HG02938 (cell line): ENCODE data around the gene CLK2.
A peak's percentile ranks its signal among the peaks of the same experiment; 100 is the strongest.
"Not testable (repeated sequence)": the region's sequence is repeated elsewhere in the genome, so short reads cannot be mapped to it uniquely, and the experiment has no call there.

ENCODE experiments used
- ATAC-seq: cut with Tn5 transposase; IDR thresholded peaks from one replicate; pipeline ENCODE4 v1.9.1; 2021; ENCODE audit warnings: mild to moderate bottlenecking, moderate library complexity; ENCODE audit not compliant: unreplicated experiment

Gene CLK2

DNA sequence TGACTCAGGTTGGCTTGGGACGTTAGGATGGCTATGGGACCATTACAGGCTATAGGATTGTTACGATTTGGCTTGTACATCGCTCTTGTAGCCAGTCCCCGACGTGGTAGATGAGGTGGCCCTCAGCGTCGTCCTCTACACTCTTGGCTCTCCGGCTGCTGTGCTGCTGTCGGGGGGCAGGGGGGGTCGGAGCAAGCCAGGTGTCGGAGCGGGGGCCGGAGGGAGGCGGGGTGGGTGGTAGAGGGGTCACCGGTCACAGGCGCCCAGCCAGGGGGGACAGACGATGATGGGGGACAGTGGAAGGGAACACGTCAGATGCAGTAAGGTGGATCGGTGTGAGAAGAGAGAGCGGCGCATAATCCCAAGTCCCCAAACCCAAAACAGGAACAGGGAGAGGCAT is 4.7 kb downstream of the CLK2 start:
- no peak for ATAC-seq

DNA sequence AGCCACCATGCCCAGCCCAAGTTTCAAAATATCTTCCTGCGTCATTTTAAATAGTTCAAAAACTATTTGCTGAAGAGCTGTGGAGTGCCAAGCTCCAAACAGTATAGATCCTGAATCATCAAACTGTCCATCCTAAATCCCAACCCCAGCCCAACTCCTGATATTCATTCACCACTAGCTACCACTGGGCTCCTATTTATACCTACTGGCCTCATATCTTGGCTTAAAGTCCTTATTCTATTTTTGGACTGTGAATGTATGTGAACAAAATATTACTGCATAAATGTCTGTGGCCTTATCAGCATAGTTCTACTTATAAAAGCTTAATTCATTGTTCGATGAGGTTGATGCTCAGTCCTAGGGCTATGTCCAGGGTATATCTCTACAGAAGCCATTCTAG is 5.9 kb downstream of the CLK2 start:
- no peak for ATAC-seq

DNA sequence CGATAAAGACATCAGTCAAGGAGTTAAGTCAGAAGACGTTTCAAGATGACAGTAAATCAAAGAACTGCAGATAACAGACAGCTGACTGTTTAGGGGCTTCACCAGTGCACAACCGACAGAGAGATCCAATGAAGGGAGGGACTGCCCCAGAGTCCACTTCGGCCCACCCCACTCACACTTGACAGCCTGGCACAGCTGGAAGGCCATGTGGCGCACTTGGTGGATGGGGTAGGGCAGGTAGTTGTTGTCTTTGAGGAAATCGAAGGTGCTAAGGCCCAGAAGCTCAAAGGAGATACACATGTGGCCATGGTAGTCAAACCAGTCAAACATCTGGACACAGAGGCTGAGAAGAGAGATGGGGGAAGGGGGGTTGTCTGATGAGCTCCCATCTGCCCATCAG is 6.8 kb downstream of the CLK2 start:
- no peak for ATAC-seq

DNA sequence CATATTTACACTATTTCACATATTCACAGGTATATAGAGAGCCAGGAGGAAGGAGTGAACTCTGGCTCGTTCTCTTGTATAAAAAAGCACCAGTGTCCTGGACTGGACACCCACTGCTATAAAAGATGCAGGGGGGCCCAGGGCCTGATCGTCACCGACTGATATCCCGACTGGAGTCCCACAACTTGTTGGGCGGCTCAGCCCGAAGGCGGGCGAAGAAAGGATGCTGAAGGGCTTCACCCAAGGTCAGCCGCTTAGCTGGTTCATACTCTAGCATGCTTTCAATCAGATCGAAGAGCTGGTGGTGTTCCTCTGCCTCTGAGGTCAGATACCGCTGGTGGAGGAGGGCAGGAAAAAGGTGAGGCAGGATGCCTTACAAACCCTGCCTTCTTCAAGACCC is 10.2 kb downstream of the CLK2 start:
- ATAC-seq = no peak

DNA sequence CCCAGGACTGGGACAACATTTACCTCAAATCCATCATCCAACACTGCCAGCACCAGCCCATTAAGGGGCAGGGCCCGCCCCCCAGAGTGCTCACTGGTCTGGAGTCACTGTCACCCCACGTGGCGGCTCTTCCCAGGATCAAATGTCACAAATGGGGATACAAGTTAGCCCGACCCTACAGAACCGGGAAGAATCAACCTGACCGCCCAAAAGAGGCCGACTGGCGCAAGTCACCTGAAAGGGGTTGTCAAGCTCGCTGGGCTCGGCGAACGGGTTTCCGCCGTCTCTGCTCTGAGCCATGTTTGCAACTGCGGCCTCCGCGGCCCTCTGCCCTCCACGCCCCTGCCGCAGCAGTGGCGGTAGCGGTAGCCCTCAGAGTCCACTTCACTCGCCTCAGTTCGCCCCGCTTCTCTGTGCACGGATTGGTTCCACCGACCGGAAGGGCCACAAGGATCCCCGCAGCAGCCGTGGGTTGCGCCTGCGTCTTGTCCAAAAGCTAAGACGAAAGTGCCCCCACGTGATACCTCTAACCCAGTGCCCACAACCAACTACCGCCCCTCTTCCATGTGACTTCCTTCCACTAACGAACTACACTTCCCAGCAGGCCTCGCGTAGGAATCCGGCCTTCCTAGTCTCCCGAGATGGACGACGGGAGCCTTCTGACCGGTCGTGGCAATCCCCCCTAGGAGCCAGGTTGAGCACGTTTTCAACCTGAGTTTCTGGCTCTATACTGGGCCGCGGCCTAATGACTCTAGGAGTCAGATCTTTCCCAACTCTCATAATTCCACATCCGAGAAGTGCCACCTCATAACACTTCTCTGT is 11.2 kb downstream of the CLK2 start, which contains the start of gene SCAMP3:
Gene SCAMP3, minus strand, starts transcription at position 509 of the 822 bp plus-strand sequence. Its CDS starts 209 bp downstream, at position 300.
- ATAC-seq = peak; percentile 92

DNA sequence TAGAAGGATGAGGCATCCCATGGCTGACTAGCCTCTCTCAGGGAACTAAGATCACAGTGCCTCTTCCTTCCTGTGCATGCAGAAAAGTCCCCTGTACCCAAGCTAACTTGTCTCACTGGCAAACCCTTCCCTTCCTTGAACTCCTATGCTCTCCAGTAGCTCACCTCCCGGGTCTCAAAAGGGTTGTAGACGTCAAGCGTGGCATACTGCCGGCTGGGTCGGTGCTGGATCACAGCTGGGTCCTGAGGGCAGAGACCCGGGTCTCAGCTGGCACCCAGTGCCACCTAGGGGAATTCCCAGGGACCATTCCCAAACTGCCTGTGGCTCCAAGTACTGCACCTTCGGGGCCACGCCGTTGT is 11.8 kb downstream of the CLK2 start:
- ATAC-seq = peak; percentile 20

DNA sequence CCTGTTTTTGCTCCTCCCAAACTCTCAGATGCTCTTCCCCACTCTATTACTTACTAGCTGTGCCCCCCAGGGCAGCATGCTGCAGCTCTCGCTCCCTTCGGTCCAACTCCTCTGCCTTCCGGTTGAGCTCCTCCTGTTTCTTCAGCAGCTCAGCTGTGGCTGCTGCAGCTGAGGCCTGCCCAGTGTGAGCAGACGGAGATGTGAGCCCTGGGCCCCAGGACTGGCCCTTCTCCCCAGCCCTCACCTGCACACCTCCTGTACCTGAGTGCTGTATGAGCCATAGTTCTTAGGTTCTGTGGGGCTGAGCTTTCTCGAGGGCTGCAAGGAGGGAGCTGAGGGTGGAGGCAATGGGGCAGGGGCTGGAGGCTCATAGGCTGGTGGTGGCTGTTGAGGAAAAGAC is 13.0 kb downstream of the CLK2 start:
- no peak for ATAC-seq

DNA sequence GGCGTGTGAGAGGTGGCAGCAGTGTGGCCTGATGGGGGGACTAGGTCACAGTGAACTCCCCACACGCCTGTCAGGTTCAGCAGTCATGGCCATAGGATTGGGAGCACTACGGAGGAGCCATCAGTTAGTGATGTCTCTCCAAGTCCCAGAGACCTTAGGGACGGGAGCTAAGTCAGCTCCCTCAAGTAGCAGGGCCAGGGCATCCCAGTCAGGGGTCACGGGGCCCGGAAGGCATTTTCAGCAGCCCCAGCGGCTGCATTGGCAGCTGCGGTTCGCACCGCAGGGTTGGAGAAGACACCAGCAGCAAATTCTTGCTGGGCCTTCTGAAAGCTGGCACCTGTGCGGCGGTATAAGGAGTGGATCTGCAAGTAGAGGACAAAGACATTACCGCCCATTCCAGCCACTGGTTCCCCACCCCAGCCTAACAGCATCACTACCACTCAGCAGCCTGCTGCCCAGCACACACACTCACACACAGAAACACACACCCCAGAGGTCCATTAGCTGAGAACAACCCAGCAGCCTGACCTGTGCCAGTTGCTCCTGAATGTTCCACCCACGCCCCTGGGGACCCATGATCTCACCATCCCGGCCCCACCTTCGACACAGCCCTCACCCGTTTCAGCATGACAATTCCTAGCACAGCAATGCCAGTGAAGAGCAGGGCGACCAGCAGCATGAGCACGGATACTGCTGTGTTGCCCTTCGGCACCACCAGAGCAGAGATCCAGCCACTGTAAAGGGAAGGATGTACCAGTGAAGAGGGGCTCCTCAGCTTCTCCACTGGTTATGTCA is 17.0 kb downstream of the CLK2 start:
- no peak for ATAC-seq

DNA sequence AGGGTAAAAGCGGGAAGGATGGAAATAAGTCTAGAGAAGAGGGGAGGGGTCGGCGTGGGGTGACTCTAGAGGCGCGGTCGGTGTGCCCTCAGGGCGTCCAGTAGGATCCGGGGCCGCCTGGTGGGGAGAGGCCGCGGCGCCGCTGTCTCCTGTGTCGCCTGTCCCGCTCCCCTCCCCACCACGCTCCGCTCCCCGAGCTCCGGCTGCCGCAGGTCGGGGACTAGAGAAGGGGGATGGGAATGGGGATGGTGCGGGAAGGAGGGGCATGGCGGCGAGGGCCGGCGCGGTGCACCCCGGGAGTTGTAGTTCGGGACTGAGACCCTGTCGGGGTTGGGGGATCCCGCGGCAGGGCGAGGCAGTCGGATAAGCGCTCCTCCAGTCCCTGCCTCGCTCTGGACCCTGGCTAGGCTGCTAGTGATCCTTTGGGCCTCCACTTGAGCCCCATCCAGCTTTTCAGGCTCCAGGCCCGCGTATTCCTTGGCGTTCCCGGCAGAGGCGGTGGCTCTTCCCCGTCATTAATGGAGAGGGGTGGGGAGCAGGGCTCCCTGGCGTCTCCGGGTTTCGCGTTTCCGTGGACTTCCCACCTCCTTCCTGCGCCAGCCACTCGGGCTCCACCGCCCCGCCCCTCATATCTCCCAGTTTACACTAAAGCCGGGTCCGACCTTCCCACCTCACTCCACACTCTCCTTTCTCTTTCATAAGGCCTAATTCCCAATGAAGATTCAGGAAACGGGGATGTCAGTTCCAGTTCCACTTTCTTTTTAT is 17.9 kb downstream of the CLK2 start, which contains the start of gene ENTREP3:
Gene ENTREP3, minus strand, starts transcription at position 241 of the 765 bp plus-strand sequence. CDS start 606 bp downstream, outside the sequence.
- ATAC-seq = peak; percentile 58

DNA sequence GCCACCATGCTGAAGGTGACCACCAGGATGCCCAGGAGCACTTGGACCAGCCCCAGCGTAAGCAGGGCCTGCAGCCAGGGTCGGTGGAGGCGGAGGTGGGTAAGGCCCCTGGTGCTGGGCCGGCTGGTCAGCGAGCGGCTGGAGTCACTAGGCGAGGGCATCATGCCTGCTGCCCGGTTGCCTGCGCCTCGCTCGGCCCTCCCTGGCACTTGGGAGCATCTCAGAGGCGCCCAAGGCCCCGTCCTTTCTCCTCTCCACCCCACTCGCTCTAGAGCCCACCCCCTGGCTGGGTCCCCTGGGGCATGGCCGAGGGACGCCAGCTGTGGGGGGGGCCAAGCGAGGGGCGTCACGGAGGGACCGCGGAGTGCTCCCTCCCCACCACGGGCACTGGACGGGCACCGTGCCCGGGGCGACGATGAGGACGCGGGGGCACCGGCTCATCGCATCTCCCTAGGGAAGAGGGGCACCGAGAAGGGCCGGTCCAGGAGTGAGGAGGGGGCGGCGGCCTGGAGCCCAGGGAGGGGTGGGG is 18.5 kb downstream of the CLK2 start:
- no peak for ATAC-seq

DNA sequence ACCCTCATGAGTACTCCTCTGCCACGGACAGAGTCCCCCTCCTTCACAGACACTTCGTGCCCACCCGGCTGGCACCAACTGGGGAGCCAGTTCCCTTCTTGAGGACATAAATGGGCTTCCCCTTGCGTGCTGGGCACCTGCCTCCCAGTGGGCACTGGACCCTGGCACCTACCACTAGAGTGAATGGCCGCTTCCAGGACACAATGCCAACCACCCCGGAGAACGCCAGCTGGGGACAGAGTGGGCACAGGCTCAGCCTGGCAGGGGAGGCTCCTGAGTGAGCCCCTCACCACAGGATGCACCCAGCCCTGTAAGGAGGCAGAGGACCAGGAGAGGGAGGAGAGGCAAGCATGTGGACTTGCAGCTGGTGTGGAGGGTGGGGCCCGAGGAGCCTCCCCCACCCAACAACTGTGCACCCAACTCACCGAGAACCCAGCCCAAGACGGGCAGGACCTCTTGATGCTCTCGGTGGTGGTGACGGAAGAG is 19.0 kb downstream of the CLK2 start:
- ATAC-seq = no peak

DNA sequence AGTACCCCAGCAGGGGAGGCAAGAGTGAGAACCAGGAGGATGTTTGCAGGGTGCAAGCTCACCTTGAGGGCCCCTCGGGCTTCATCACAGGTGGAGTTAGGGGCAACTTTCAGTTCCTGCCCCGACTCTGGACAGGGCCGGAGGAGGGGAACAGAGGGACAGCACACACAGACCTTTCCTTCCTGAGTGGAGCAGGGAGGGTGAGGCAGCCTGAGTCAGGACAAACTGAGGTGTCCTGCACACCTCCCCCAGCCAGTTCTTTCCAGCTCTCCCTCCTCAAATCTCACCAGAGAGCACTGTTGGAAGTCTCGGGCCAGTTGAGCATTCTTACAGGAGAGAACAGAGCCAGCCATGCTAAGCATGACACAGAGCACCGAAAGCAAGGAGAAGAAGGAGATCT is 19.5 kb downstream of the CLK2 start:
- no peak for ATAC-seq

DNA sequence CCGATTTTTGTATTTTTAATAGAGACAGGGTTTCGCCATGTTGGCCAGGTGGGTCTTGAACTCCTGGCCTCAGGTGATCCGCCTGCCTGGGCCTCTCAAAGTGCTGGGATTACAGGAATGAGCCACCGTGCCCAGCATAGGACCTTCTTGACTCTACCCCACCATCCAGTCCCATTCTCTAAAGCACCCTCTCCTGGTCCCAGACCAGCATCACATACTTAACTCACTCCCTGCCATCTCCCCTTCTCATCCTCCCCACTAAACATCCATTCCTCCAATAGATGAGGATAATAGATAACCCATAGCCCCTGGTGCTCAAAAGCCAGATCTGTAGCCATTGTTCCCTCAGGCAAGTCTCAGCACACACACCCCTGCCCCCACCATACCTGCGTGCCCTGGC is 20.1 kb downstream of the CLK2 start:
- no peak for ATAC-seq

DNA sequence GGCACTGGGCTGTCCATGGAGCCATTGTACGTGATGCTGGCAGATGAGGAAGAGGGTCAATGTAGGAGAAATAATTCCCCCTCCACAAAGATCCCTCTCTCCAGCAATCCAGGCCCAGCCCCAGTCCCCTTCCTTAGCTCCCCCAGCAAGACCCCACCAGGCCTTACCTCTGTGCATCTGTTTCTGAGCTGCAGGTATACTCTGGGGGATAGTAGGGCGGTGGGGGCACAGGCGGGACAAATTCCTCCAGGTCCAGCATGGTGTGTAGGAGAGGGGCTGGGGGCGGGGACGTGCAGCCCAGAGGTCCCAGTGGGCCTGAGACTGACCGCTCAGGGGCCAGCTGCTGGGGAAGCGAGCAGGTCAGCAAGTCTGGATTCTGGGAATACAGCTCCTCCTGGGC is 21.7 kb downstream of the CLK2 start:
- ATAC-seq = no peak

DNA sequence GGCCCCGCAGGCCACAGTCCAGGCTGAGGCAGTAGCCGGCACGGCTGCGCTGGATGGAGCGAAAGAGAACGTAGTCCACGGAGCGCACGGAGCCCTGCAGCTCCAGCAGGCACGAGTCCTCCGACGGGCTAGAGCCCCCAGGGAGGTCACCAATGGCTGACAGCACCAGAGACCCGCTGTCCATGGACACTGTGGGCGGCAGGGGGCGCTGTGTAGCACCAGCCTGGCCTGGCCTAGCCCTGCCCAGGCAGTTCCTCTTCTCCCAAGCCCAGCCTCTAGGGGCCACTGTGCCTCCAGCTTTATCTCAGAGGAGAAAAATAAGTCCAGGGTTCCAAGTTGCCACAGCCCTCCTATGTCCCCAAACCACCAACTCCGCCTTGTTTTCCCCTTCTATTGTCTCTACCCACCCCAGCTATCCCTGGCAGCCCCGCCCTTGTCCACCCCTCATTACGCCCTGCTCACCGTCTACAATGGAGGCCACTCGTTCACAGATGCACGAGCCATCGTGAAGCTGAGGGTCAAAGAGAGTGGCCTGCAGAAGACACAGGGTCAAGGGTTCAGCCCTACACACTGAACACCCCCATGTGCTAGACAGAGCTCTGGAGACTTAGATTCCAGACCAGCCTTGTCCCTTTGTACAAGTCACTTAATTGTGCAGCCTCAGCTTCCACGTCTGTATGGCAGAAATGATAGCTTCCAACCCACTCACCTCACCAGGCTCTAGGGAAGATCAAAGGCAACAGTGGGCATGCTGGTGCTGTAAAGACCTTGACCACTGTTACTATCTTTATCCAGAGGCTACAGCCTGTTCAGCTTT is 22.5 kb downstream of the CLK2 start:
- ATAC-seq = peak; percentile 76

DNA sequence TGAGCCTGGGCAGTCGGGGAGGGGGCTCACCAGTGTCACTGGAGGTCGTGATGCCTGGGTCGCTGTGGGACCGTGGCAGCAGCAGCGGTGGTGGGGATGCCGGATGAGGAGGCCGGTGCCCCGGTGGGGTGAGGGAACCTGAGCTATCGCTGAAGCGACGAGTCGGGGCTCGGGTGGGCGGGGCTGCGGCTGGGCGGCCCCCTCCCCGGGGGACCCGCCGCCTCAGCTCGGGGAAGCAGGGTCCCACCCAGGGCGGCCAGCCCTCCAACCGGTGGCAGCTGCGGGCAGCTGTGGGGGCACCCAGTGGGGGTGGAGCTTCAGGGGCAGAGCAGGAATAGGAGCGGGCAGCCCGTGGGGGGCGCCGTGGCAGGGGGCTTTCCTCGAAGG is 23.1 kb downstream of the CLK2 start:
- peak; percentile 13 for ATAC-seq

DNA sequence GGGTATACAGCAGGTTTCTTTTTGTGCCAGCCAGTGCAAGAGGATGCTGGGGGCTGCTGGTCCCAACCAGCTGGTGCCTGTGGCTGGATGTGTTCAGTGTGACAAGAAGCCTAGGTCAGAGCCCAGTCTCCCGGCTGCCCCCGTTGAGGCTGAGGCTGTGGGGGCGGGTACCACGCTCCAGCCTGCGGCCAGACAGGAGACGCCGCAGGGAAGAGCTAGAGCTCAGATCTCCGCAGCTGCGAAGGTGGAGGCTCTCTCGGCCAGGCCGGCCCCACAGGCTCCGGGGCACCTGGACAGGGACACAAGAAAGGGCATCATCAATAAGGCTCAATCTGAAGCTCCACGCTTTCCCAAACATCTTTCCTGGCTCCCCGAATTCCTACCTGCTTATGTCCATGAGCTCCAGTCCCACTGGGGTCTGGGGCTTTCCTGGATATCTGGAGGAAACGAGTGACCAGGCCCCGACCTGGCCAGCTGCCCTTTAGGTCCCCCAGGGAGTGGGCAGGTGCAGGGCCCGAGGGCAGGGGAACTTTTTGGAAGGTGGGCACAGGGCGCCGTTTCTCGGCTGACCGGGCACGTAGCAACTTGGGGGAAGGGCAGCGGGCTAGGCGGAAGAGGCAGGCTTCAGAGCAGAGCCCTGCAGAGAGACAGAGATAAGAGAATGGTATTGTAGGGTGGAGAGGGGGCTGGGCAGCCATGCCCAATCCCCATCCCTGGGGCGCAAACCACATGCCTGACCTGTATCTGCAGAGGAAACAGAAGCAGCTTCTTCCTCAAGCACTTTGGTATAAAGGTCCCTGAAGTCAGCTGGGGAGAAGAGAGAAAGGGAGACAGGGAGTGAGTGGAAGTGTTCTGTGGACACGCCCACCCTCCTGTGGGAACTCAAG is 25.4 kb downstream of the CLK2 start:
- no peak for ATAC-seq

DNA sequence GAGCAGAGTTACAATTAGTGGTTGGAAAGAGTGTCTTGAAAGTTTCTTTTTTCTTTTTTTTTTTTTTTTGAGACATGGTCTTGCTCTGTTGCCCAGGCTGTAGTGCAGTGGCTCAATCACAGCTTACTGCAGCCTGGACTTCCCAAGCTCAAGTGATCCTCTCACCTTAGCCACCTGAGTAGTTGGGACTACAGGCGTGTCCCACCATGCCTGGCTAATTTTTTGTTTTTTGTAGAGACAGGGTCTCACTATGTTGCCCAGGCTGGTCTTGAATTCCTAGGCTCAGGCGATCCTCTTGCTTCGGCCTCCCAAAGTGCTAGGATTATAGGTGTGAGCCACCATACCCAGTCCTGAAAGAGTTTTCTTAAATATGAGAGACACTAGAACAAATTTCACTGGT is 26.5 kb downstream of the CLK2 start:
- ATAC-seq = not testable (repeated sequence)

DNA sequence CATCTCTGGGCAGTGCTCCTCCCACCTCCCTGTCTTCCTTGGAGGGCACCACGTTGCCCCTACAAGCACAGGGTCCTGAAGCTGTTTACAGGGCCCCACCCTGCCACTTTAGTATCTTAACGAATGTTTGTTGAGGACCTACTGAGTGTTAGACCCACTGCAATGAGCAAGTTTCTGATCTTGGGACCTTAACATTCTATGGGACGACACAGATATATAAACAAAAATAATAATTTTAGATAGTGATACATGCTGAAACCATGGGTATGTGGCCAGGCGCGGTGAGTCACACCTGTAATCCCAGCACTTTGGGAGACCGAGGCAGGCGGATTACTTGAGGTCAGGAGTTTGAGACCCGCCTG is 28.2 kb downstream of the CLK2 start:
- ATAC-seq = no peak
